ENCODE data around the gene FRMD3. TPM values are rescaled to one million over a fixed set of nuclear protein-coding genes. Genes with fewer than 3 reads are reported as not detected.

The FRMD3 gene
- total and polyA plus RNA-seq, 7 donors = 8.5 to 182 (median 38.7) TPM

DNA sequence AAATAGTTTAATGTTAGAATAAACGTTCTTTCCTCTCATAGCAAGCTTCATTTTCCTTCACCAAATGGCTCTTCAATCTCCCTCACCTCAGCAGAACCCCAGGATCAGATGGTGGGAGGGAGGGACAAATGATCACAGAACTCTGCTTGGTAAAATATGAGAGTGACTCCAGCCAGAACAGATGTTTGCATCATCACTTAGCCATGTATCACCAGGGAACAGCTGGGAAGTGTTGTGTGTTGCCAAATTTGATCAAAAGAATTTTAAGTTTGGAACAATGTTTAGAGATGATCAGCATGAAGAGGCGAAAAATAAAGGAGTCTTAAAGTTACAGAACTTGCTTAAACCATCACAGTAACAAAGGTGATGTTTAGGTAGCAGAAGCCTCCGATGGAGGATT, 115.7 kb downstream of the FRMD3 start:
- 32 to 57% (median 48%) methylated on average over 3 of the region's 3 CpGs for WGBS, 3 donors
- H3K27ac ChIP-seq = no peak overlapping the region
- TF ChIP-seq, protein P1, sequence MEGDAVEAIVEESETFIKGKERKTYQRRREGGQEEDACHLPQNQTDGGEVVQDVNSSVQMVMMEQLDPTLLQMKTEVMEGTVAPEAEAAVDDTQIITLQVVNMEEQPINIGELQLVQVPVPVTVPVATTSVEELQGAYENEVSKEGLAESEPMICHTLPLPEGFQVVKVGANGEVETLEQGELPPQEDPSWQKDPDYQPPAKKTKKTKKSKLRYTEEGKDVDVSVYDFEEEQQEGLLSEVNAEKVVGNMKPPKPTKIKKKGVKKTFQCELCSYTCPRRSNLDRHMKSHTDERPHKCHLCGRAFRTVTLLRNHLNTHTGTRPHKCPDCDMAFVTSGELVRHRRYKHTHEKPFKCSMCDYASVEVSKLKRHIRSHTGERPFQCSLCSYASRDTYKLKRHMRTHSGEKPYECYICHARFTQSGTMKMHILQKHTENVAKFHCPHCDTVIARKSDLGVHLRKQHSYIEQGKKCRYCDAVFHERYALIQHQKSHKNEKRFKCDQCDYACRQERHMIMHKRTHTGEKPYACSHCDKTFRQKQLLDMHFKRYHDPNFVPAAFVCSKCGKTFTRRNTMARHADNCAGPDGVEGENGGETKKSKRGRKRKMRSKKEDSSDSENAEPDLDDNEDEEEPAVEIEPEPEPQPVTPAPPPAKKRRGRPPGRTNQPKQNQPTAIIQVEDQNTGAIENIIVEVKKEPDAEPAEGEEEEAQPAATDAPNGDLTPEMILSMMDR (IDR thresholded peaks at IDR 0.05) = no peak

DNA sequence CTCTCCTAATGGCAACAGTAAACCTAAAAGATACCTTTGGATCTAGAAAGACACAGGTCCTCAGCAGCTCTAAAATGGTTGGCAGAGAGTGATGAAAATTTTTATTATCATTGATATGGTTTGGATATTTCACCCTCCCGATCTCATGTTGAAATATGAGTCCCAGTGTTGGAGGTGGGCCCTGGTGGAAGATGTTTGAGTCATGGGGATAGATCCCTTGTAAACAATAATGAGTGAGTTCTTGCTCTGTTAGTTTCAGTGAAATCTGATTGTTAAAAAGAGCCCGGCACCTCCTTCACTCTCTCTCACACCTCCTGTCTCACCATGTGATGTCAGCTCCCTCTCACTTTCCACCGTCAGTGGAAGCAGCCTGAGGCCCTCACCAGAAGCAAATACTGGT, 117.7 kb downstream of the FRMD3 start:
- Histone ChIP-seq H3K4me3 (no peak overlapping the region), H3K27me3 (ENCODE audit: insufficient read depth in 3 of 3, low read length in 2 of 3) (no peaks in the 10 kb centered on the region), H3K4me1 (no peaks in the 10 kb centered on the region), H3K27ac (no peak overlapping the region), H3K36me3 (ENCODE audit: insufficient read depth in 1 of 2, low read depth in 1 of 2) (no peaks in the 10 kb centered on the region), H3K9me3 (no peaks in the 10 kb centered on the region)
- 75 to 84% (median 81%) methylated on average over 3 of the region's 3 CpGs for WGBS, 3 donors
- no peak for DNase-seq
- intact Hi-C loops (cut with DNase I) = no loop called here
- TF ChIP-seq, protein P1 (IDR thresholded peaks at IDR 0.05) = no peak
- ATAC-seq = no peak

More for the DNA sequence above, 115.7 kb downstream of the FRMD3 start:
- DNase-seq (no peak), ATAC-seq (no peak)
- Histone ChIP-seq H3K4me3 (no peak overlapping the region), H3K4me1 (no peaks in the 10 kb centered on the region), H3K27me3 (ENCODE audit: insufficient read depth in 3 of 3, low read length in 2 of 3) (no peaks in the 10 kb centered on the region), H3K9me3 (no peaks in the 10 kb centered on the region), H3K36me3 (ENCODE audit: insufficient read depth in 1 of 2, low read depth in 1 of 2) (no peaks in the 10 kb centered on the region)
- intact Hi-C loops (cut with DNase I) = no loop called here

DNA sequence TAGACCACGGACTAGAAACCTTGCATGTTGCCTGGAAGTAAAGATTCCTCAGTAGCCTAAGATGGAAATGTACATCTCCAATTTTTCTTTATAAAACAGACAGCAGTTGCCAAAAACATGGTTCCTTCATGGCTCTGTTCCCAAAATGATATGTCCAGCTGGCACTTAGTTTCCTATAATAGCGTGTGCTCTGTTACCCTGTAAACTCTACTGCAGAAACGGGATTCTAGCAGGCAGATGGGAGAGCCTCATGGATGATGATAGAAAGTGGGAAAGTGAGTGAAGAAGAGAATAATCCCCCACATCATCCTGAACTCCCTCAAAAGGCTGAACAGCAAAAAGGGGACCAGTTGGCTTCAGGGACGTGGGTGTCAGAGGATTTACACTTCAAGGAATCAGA, 118.2 kb downstream of the FRMD3 start:
- Histone ChIP-seq H3K27ac (no peak overlapping the region), H3K36me3 (ENCODE audit: insufficient read depth in 1 of 2, low read depth in 1 of 2) (no peaks in the 10 kb centered on the region)
- WGBS, 3 donors = 71 to 83% (median 79%) methylated on average over 4 of the region's 4 CpGs

DNA sequence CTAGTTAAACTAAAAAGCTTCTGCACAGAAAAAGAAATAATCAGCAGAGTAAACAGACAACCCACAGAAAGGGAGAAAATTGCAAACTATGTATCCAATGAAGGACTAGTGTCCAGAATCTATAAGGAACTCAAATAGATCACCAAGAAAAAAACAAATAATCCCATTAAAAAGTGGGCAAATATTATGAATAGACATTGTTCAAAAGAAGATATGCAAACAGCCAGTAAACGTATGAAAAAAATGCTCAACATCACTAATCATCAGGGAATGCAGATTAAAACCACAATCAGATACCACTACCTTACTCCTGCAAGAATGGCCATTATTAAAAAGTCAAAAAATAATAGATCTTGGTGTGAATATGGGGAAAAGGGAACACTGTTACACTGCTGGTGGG, 119.9 kb downstream of the FRMD3 start:
- intact Hi-C loops (cut with DNase I) = no loop called here
- Histone ChIP-seq H3K4me1 (no peaks in the 10 kb centered on the region), H3K9me3 (no peaks in the 10 kb centered on the region), H3K4me3 (no peak overlapping the region), H3K27me3 (ENCODE audit: insufficient read depth in 3 of 3, low read length in 2 of 3) (no peaks in the 10 kb centered on the region), H3K36me3 (ENCODE audit: insufficient read depth in 1 of 2, low read depth in 1 of 2) (no peaks in the 10 kb centered on the region), H3K27ac (no peak overlapping the region)
- ATAC-seq (no peak), DNase-seq (no peak)
- 93 to 97% (median 95%) methylated on average over 1 of the region's 1 CpG for WGBS, 3 donors
- TF ChIP-seq, protein P1 (IDR thresholded peaks at IDR 0.05) = no peak

More for the DNA sequence above, 118.2 kb downstream of the FRMD3 start:
- Histone ChIP-seq H3K4me3 (no peak overlapping the region), H3K4me1 (no peaks in the 10 kb centered on the region), H3K9me3 (no peaks in the 10 kb centered on the region), H3K27me3 (ENCODE audit: insufficient read depth in 3 of 3, low read length in 2 of 3) (no peaks in the 10 kb centered on the region)
- ATAC-seq (no peak), DNase-seq (no peak)
- intact Hi-C loops (cut with DNase I) = no loop called here
- TF ChIP-seq, protein P1 (IDR thresholded peaks at IDR 0.05) = no peak

DNA sequence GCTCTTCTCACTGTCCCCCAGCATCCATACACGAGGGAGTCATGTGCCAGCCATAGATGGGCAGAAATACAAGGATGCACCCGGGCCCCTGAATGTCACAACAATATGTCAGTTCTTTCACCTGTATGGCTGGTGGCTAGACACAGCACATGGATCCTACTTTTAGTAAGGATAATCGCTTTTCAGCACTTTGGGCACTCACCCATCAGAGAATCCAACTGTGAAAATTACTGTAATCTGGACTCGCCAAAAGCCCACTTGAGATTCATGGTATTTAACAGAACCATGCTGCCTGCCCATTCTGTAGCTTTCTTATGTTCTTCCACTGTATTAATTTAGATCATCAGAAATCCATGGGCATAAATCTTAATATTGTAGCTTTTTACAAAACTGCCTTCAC, 124.8 kb downstream of the FRMD3 start:
- intact Hi-C loops (cut with DNase I) = no loop called here
- Histone ChIP-seq H3K9me3 (no peaks in the 10 kb centered on the region), H3K4me1 (no peaks in the 10 kb centered on the region), H3K27me3 (ENCODE audit: insufficient read depth in 3 of 3, low read length in 2 of 3) (no peaks in the 10 kb centered on the region), H3K36me3 (ENCODE audit: insufficient read depth in 1 of 2, low read depth in 1 of 2) (no peaks in the 10 kb centered on the region), H3K27ac (no peak overlapping the region), H3K4me3 (no peak overlapping the region)
- no peak for DNase-seq
- TF ChIP-seq, protein P1 (IDR thresholded peaks at IDR 0.05) = no peak
- ATAC-seq = no peak
- 42 to 62% (median 50%) methylated on average over 4 of the region's 4 CpGs for WGBS, 3 donors
